Stimulated activated CD4-positive, alpha-beta T cell treated with anti-CD3 and anti-CD28 coated beads, Interleukin-15, amount 100 ng/mL, for 48 hours (primary cell): ENCODE results near the gene CDK5RAP2.
A peak's percentile ranks its signal among the peaks of the same experiment; 100 is the strongest.
"Not testable (repeated sequence)": the region's sequence is repeated elsewhere in the genome, so short reads cannot be mapped to it uniquely, and the experiment has no call there.

Source experiments
- DNase-seq, 2 donors: peaks; one replicate each; pipeline ENCODE4 v3.0.0-alpha.2; 2020; ENCODE audit warnings: low read depth in 2 of 2

The CDK5RAP2 gene

GRCh38 chr9:120580051-120580896 lies at the start of gene CDK5RAP2:
TSS of gene CDK5RAP2 (minus strand) at chr9:120580167. CDS start at chr9:120579978, 189 bp downstream.
- DNase-seq: peak; percentile 88 to 93

DNA sequence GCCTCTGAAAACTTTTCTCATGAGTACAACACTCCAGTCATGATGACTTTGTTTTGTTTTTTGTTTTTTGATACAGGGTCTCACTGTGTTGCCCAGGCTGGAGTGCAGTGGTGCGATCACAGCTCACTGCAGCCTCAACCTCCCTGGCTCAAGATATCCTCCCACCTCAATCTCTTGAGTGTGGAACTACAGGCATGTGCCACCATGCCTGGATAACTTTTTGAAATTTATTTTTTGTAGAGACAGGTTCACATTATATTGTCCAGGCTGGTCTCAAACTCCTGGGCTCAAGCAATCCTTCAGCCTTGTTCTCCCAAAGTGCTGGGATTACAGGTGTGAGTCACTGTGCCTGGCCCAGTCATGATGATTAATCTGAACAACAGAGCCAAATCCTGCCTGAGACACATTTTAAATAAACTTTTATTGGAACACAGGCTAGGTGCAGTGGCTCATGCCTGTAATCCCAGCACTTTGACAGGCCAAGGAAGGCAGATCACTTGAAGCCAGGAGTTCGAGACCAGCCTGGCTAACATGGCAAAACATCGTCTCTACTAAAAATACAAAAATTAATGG lies 49.0 kb upstream of the CDK5RAP2 start:
- not testable (repeated sequence) for DNase-seq

DNA sequence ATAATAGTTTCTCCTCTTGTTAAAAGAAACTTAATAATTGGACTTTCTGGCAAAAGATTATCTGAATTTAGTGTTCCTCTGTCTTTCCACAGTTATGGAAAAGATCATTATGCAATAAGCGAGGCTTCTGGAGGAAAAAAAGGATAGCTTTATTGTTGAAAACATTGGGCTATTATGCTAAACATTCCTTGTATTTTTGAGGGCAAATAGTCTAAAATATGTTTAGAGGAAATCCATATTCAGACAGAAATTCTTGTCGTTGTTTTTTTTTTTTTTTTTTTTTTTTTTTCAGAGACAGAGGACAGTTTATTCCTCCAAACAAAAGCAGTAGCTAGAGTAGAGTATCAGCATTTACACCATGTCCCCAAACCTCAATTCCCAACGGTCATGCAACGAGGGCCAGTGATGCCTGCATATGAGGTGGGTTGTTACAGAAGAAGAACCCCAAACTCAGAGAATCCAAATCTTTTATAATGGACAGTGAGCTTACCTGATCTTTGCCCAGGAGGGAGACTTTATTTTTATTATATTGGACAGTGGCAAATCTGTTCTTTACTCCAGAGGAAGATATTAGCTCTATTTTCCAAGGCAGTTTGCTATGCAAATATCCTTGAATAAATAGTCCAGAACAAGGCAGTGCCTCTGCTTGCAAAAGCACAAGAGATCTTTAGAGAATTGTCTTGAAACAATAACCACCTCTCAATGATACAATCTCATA lies 48.4 kb upstream of the CDK5RAP2 start:
- DNase-seq: no peak

- no peak for DNase-seq
These were observed 47.1 kb upstream of the CDK5RAP2 start for GRCh38 chr9:120627073-120627472.

- DNase-seq: no peak
These were observed 46.5 kb upstream of the CDK5RAP2 start for GRCh38 chr9:120626512-120626911.

GRCh38 chr9:120625222-120625621 lies 45.3 kb upstream of the CDK5RAP2 start:
- no peak for DNase-seq

- no peak for DNase-seq
These were observed 42.8 kb upstream of the CDK5RAP2 start for GRCh38 chr9:120622790-120623189.

GRCh38 chr9:120621941-120622340 lies 42.0 kb upstream of the CDK5RAP2 start:
- no peak for DNase-seq

GRCh38 chr9:120619751-120620655 lies 40.0 kb upstream of the CDK5RAP2 start:
- peak; percentile 14 to 51 for DNase-seq

DNA sequence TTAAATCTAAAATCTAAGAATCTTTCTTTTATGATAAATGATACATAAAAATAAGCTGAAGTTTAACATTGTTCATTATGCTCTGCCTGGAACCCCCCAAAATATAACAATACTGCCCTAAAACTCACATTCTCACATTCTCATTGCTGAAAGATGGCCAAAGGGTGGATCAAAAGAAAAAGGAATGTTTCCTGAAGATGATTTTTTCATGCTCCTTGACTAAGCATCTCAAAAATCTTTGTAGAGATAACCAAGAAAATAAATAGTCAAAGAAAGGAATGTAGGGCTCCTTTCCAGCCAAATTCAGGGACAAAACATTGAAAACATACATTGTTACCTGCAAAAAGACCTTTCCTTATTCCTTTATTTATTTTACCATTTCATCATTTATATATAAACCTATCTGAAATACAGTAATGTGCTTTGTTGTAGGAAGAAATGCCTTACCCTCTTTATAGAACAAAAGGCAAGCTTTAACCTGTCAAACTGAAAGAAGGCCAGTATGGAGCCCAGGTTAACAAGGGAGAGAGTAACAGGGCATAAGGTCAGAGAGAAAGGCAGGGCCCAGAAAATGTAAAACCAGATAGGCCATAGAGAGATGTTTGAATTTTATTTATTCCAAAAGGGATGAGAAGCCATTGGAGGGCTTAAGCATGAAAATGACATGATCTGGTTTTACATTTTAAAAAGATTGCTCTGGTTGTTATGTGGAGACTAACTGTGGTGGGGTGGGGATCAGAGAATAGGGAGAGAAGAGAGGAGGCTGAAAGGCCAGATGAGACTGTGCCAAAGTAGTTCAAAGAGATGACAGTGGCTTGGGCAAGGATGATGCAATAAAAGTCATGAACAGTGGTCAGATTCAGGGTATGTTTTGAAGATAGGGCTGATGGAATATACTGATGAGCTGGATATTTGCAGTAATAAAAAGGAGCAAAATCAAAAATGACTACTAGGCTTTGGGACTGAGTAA lies 37.3 kb upstream of the CDK5RAP2 start:
- no peak for DNase-seq

DNA sequence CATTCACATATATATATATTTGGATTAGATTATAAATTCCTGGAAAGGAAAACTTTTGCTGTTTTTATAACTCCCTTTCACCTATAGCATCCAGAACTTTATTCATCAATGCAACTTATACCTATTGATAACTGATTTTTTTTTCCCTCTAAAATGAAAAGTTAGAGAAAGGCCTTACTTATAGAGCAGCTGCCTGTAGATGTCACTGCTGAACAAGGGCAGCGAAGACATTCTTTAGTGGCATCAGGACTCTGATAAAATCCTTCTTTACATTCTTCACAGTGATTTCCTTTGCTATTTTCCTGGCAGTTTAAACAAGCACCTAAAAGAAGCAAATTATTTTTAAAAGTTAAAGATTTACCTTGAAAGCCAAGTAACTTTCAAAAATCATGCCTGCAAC lies 32.3 kb upstream of the CDK5RAP2 start:
- no peak for DNase-seq

DNA sequence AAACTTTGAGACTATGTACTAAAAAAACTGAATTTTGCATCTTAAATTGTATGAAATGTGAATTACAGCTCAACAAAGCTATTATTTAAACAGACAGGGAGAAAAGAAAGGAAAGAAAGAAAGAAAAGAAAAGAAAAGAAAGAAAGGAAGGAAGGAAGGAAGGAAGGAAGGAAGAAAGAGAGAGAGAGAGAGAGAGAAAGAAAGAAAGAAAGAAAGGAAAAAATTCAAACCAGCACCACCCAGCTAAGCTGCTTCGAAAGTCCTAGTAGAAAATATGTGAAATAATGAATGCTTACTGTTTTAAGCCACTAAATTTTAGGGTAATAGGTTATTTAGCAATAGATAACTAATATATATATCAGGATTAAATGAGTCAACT lies 31.7 kb upstream of the CDK5RAP2 start:
- no peak for DNase-seq

GRCh38 chr9:120610975-120611689 lies 31.2 kb upstream of the CDK5RAP2 start:
- DNase-seq: no peak

GRCh38 chr9:120609636-120610035 lies 29.7 kb upstream of the CDK5RAP2 start:
- no peak for DNase-seq

GRCh38 chr9:120608421-120608820 lies 28.5 kb upstream of the CDK5RAP2 start:
- DNase-seq: no peak

DNA sequence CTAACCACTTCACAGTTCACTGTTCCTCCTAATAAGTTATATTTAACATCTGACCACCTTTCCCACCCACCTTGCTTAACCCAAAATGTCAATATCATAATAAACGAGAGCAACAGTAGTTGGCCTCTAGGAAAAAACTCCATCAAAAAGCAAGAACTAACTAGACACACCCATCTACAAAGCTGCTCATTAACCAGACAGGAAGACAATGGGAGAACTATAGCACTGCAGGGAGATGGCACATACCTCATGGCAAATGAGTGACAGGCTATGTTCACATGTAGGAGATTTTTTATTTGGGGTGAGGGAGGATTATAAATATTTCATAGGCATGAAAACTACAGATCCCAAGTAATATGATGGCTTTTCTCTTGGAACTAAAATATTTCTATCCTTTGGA lies 23.6 kb upstream of the CDK5RAP2 start:
- no peak for DNase-seq

DNA sequence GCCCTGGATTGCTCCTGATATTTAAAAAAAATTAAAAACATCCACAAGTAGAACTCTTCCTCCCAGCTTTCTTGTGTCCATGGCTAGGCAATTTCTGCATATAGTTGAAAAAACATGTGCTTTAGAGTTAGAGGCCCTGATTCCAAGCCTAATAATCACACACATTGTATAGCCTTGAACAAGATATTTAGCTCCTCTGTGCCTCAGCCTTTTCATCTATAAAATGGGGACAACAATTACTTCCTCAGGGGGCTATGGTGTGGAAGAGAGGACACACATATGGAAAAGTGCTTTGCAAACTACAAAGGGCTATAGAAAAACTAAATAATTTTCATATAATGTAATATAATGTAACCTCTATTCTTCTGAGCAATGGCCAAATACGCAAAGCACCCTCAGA lies 23.0 kb upstream of the CDK5RAP2 start:
- DNase-seq: no peak

DNA sequence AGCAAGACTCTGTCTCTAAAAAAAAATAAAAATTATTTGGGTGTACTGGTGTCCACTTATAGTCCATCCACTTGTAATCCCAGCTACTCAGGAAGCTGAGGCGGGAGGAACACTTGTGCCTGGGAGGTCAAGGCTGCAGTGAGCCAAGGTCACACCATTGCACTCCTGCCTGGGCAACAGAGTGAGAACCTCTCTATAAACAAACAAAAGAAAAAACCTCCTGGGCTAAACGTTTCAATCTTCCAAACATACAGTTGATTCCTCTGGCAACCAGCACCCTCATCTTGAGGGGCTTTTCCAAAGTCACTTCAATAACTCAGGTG lies 13.9 kb upstream of the CDK5RAP2 start:
- DNase-seq: no peak

DNA sequence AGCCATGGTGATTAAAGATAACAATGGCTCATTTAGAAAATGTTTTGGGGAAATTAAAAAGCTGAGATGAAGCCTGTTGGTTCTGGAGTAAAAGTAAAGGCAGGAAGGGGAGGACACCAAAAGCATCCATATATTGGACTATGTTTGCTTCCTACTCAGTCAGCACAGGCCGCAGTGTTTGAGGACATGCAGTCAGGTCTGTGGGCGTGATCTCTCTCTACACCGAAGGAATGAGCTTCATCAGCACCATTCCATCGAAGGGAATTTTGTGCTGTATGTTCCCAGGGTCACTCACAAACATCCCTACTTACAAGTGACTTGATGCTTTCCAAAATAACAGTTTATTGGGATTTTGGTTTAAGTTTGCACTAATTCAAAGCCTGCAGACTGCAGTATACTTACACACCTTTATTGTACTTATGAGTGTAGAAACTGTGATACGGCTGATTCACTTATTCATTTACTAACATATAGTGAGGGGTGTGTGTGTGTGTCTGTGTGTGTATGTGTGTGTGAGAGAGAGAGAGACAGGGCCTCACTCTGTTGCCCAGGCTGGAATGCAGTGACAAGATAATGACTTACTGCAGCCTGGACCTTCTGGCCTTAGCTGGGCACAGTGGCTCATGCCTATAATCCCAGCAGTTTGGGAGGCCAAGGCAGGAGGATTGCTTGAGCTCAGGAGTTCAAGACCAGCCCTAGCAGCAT lies 13.4 kb upstream of the CDK5RAP2 start:
- no peak for DNase-seq
